Nephron progenitor cell (in vitro differentiated cells): Measurements from ENCODE around the gene PDE4D.

Source experiments
- DNase-seq: peaks from one replicate; pipeline ENCODE4 v3.0.0; 2021
- H3K27ac Mint-ChIP-seq: 2 replicates; pipeline ENCODE4 v1.8.0; 2021; ENCODE audit warnings: mild to moderate bottlenecking, moderate library complexity, mixed read lengths
- H3K27me3 Mint-ChIP-seq: 2 replicates; pipeline ENCODE4 v1.8.0; 2021; ENCODE audit warnings: mild to moderate bottlenecking, low read depth, mixed read lengths; ENCODE audit not compliant: poor library complexity
- H3K36me3 Mint-ChIP-seq: 2 replicates; pipeline ENCODE4 v1.8.0; 2021; ENCODE audit warnings: low read depth, mixed read lengths
- H3K4me1 Mint-ChIP-seq: 2 replicates; pipeline ENCODE4 v1.8.0; 2021; ENCODE audit warnings: mixed read lengths
- H3K4me3 Mint-ChIP-seq: 2 replicates; pipeline ENCODE4 v1.8.0; 2021; ENCODE audit warnings: mild to moderate bottlenecking, moderate library complexity, mixed read lengths
- H3K9me3 Mint-ChIP-seq: 2 replicates; pipeline ENCODE4 v1.8.0; 2021; ENCODE audit warnings: mild to moderate bottlenecking, moderate library complexity, mixed read lengths
- CTCF ChIP-seq: fragments of 200-600 bp; sonication (generic); IDR thresholded peaks from 2 replicates; pipeline ENCODE4 v1.5.0; 2021; ENCODE audit warnings: antibody characterized with exemption

Gene PDE4D

DNA sequence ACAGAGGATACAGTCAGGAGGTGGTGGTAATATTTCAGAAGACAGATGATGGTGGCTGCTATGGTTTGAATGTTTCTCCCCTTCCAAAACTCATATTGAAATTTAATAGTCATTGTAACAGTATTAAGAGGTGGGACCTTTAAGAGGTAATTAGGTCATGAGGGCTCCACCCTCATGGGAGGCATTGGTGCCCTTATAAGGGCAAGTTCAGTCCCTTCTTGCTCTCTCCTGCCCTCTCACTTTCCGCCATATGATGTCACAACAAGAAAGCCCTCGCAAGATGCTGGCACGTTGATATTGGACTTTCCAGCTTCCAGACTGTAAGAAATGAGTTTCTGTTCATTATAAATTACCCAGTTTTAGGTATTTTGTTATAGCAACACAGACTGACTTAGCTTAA lies 274.9 kb downstream of the PDE4D start:
- no peak for TF ChIP-seq CTCF
- no peak for DNase-seq
- no peaks in the 10 kb centered on the region for H3K27me3 Mint-ChIP-seq
- H3K36me3 Mint-ChIP-seq: no peaks in the 10 kb centered on the region
- no peak overlapping the region for H3K27ac Mint-ChIP-seq
- no peak overlapping the region for H3K4me3 Mint-ChIP-seq
- H3K4me1 Mint-ChIP-seq: peaks cover 7% of the 10 kb centered on the region
- no peaks in the 10 kb centered on the region for H3K9me3 Mint-ChIP-seq

- TF ChIP-seq CTCF: no peak
- Mint-ChIP-seq H3K4me3 (no peak overlapping the region), H3K27me3 (no peaks in the 10 kb centered on the region), H3K4me1 (peaks cover 7% of the 10 kb centered on the region), H3K36me3 (no peaks in the 10 kb centered on the region), H3K27ac (no peak overlapping the region), H3K9me3 (no peaks in the 10 kb centered on the region)
- no peak for DNase-seq
Observed at GRCh38 chr5:59617186-59617771, 276.2 kb downstream of the PDE4D start.

GRCh38 chr5:59616413-59616812 lies 277.1 kb downstream of the PDE4D start:
- no peak overlapping the region for H3K27ac Mint-ChIP-seq
- no peak for DNase-seq
- no peaks in the 10 kb centered on the region for H3K36me3 Mint-ChIP-seq
- peaks cover 7% of the 10 kb centered on the region for H3K4me1 Mint-ChIP-seq
- no peak overlapping the region for H3K4me3 Mint-ChIP-seq
- TF ChIP-seq CTCF: no peak
- no peaks in the 10 kb centered on the region for H3K9me3 Mint-ChIP-seq
- H3K27me3 Mint-ChIP-seq: no peaks in the 10 kb centered on the region

- Mint-ChIP-seq H3K9me3 (no peaks in the 10 kb centered on the region), H3K27ac (no peak overlapping the region)
- TF ChIP-seq CTCF: no peak
Observed at GRCh38 chr5:59615272-59615671, 278.3 kb downstream of the PDE4D start.

DNA sequence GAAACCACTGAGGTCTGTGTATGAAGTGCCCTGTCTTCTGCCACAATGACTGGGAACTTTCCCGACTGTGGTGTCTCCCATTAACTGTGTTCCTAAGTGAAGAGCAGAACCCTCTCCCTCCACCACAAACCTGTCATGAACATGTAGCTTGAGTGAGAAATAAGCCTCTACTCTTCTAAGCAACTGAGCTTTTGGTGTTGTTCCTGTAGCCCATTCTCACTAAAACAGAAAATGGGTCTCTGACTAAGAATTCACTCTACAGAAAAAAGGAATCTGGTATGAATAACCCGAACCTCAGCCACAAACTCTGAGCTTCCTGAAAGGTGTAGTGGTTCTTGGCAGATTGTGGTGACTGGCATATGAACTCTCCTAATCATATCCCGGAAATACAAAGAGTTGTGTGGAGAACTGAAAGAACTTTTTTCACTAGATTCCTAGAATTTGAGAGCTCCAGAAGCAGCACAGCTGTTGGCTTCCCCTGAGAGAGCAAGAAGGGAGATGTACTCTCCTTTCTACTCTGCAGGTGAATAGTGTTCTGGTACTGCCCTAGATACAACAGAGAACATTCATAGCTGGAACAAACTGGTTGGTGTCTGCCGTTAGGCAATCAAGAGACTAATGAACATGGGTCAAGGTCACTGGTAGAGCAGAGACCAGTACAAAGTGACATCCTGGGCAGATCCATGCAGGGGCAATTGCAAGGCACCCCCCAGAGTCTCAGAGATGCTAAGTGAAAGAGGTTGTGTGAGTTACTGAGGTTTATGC lies 283.8 kb downstream of the PDE4D start:
- no peak overlapping the region for H3K27ac Mint-ChIP-seq
- DNase-seq: no peak
- peaks cover 18% of the 10 kb centered on the region for H3K4me1 Mint-ChIP-seq
- no peaks in the 10 kb centered on the region for H3K36me3 Mint-ChIP-seq
- no peak for TF ChIP-seq CTCF
- peaks cover 5% of the 10 kb centered on the region for H3K9me3 Mint-ChIP-seq
- no peaks in the 10 kb centered on the region for H3K27me3 Mint-ChIP-seq
- H3K4me3 Mint-ChIP-seq: no peak overlapping the region

More at GRCh38 chr5:59615272-59615671, 278.3 kb downstream of the PDE4D start:
- no peaks in the 10 kb centered on the region for H3K36me3 Mint-ChIP-seq
- H3K27me3 Mint-ChIP-seq: no peaks in the 10 kb centered on the region
- no peak overlapping the region for H3K4me3 Mint-ChIP-seq
- no peak for DNase-seq
- H3K4me1 Mint-ChIP-seq: peaks cover 7% of the 10 kb centered on the region

GRCh38 chr5:59608745-59609144 lies 284.8 kb downstream of the PDE4D start:
- no peak overlapping the region for H3K27ac Mint-ChIP-seq
- TF ChIP-seq CTCF: no peak
- H3K36me3 Mint-ChIP-seq: no peaks in the 10 kb centered on the region
- H3K27me3 Mint-ChIP-seq: no peaks in the 10 kb centered on the region
- peaks cover 5% of the 10 kb centered on the region for H3K9me3 Mint-ChIP-seq
- no peak overlapping the region for H3K4me3 Mint-ChIP-seq
- DNase-seq: no peak
- H3K4me1 Mint-ChIP-seq: peaks cover 25% of the 10 kb centered on the region
